Activated CD8-positive, alpha-beta memory T cell treated with anti-CD3 and anti-CD28 coated beads, Interleukin-2, amount 10 ng/mL, durations not matched to agents 7 days and 5 days (primary cell): ENCODE data around the gene FBXO31. TPM values are rescaled to one million over a fixed set of nuclear protein-coding genes. Genes with fewer than 3 reads are reported as not detected.
A peak's percentile ranks its signal among the peaks of the same experiment; 100 is the strongest.

ENCODE experiments used
- ATAC-seq: fragments of 150-1000 bp; cut with Tn5 transposase; one replicate; pipeline ENCODE4 v1.10.0; 2021; ENCODE audit warnings: moderate library complexity
- CTCF ChIA-PET: fragments of 350-600 bp; sonication (Branson Sonifier 250); formaldehyde crosslinking; loops from one replicate; lab custom pipeline; 2021; ENCODE audit warnings: antibody characterized with exemption; lab: Charles Lee
- DNase-seq: peaks from one replicate; pipeline ENCODE4 v3.0.0-alpha.2; 2020
- H3K27ac Mint-ChIP-seq: one replicate; pipeline ENCODE4 v1.8.0; 2021; ENCODE audit warnings: mild to moderate bottlenecking, mixed read lengths
- H3K27me3 Mint-ChIP-seq: one replicate; pipeline ENCODE4 v1.8.0; 2021; ENCODE audit warnings: mixed read lengths
- H3K36me3 Mint-ChIP-seq: one replicate; pipeline ENCODE4 v1.8.0; 2021; ENCODE audit warnings: mild to moderate bottlenecking, mixed read lengths
- H3K4me1 Mint-ChIP-seq: one replicate; pipeline ENCODE4 v1.8.0; 2021; ENCODE audit warnings: mixed read lengths
- H3K4me3 Mint-ChIP-seq: one replicate; pipeline ENCODE4 v1.8.0; 2021; ENCODE audit warnings: mild to moderate bottlenecking, moderate library complexity, mixed read lengths
- H3K9me3 Mint-ChIP-seq: one replicate; pipeline ENCODE4 v1.8.0; 2022; ENCODE audit warnings: low read depth, mixed read lengths
- total RNA-seq, 2 experiments: library from RNA; stranded (reverse); gene quantifications; one replicate each; pipeline ENCODE4 v1.2.3, GENCODE V29; 2021

The FBXO31 gene
- total RNA-seq, 2 experiments from 2014 or later, result 38.8 TPM

GRCh38 chr16:87336434-87337240 is 46.9 kb downstream of the FBXO31 start:
- CTCF ChIA-PET, result no interaction called here
- ATAC-seq, result no peak
- H3K27ac Mint-ChIP-seq, result no peak overlapping the region
- no peak overlapping the region for H3K4me3 Mint-ChIP-seq
- DNase-seq, result no peak
- peaks cover 21% of the 10 kb centered on the region for H3K36me3 Mint-ChIP-seq
- no peaks in the 10 kb centered on the region for H3K9me3 Mint-ChIP-seq
- H3K27me3 Mint-ChIP-seq, result no peaks in the 10 kb centered on the region
- H3K4me1 Mint-ChIP-seq, result peaks cover 18% of the 10 kb centered on the region

- DNase-seq, result no peak
- ATAC-seq, result no peak
- H3K4me1 Mint-ChIP-seq, result peaks cover 21% of the 10 kb centered on the region
- H3K4me3 Mint-ChIP-seq, result no peak overlapping the region
- CTCF ChIA-PET, result interaction anchor here (0.6 kb wide), 1 partner anchor 11 kb away, joined by 3 read pairs; no protein-coding TSS in a partner anchor
- peak overlapping the region; percentile 33 for H3K27ac Mint-ChIP-seq
- peaks cover 20% of the 10 kb centered on the region for H3K36me3 Mint-ChIP-seq
- H3K9me3 Mint-ChIP-seq, result no peaks in the 10 kb centered on the region
- no peaks in the 10 kb centered on the region for H3K27me3 Mint-ChIP-seq
These were observed 47.7 kb downstream of the FBXO31 start for GRCh38 chr16:87335625-87336433.

GRCh38 chr16:87334651-87335624 is 48.6 kb downstream of the FBXO31 start:
- Mint-ChIP-seq H3K36me3 (peaks cover 19% of the 10 kb centered on the region), H3K27ac (no peak overlapping the region), H3K4me1 (peaks cover 18% of the 10 kb centered on the region), H3K9me3 (no peaks in the 10 kb centered on the region), H3K4me3 (no peak overlapping the region), H3K27me3 (no peaks in the 10 kb centered on the region)
- no peak for DNase-seq
- CTCF ChIA-PET, result interaction anchor here (0.6 kb wide), 1 partner anchor 10 kb away, joined by 3 read pairs; no protein-coding TSS in a partner anchor
- ATAC-seq, result no peak

GRCh38 chr16:87333581-87334331 is 49.8 kb downstream of the FBXO31 start:
- CTCF ChIA-PET, result interaction anchor here (1.2 kb wide), 1 partner anchor 10 kb away, joined by 3 read pairs; no protein-coding TSS in a partner anchor
- Mint-ChIP-seq H3K36me3 (peaks cover 13% of the 10 kb centered on the region), H3K27ac (no peak overlapping the region), H3K27me3 (no peaks in the 10 kb centered on the region), H3K9me3 (no peaks in the 10 kb centered on the region), H3K4me3 (no peak overlapping the region), H3K4me1 (peaks cover 18% of the 10 kb centered on the region)
- ATAC-seq, result no peak
- no peak for DNase-seq

- Mint-ChIP-seq H3K4me3 (no peak overlapping the region), H3K27ac (peak overlapping the region; percentile 28), H3K9me3 (no peaks in the 10 kb centered on the region), H3K4me1 (peaks cover 16% of the 10 kb centered on the region), H3K36me3 (peaks cover 11% of the 10 kb centered on the region), H3K27me3 (no peaks in the 10 kb centered on the region)
- DNase-seq, result no peak
- CTCF ChIA-PET, result interaction anchor here (1.2 kb wide), 2 partner anchors 9 to 61 kb away, joined by 3 read pairs; no protein-coding TSS in a partner anchor
- no peak for ATAC-seq
These were observed 50.5 kb downstream of the FBXO31 start for GRCh38 chr16:87333101-87333500.

GRCh38 chr16:87332150-87332549 is 51.4 kb downstream of the FBXO31 start:
- CTCF ChIA-PET, result interaction anchor here (1.0 to 2.1 kb wide), 6 partner anchors 8 to 304 kb away, joined by 3 to 5 read pairs (median 3); partner anchors contain the start of gene C16orf95
- Mint-ChIP-seq H3K36me3 (peaks cover 7% of the 10 kb centered on the region), H3K4me3 (no peak overlapping the region), H3K27ac (peak overlapping the region; percentile 54), H3K9me3 (no peaks in the 10 kb centered on the region), H3K4me1 (peaks cover 9% of the 10 kb centered on the region), H3K27me3 (no peaks in the 10 kb centered on the region)
- DNase-seq, result no peak
- no peak for ATAC-seq

GRCh38 chr16:87331241-87331801 is 52.3 kb downstream of the FBXO31 start:
- Mint-ChIP-seq H3K36me3 (peaks cover 7% of the 10 kb centered on the region), H3K4me1 (peaks cover 7% of the 10 kb centered on the region), H3K9me3 (no peaks in the 10 kb centered on the region), H3K27me3 (no peaks in the 10 kb centered on the region), H3K4me3 (no peak overlapping the region), H3K27ac (peak overlapping the region; percentile 48)
- DNase-seq (no peak), ATAC-seq (peak; percentile 32)
- CTCF ChIA-PET, result interaction anchor here (1.0 to 2.1 kb wide), 4 partner anchors 12 to 305 kb away, joined by 3 to 5 read pairs (median 3); partner anchors contain the start of gene C16orf95

GRCh38 chr16:87330646-87331045 is 52.9 kb downstream of the FBXO31 start:
- Mint-ChIP-seq H3K4me1 (peaks cover 7% of the 10 kb centered on the region), H3K27me3 (no peaks in the 10 kb centered on the region), H3K27ac (peak overlapping the region; percentile 48), H3K4me3 (no peak overlapping the region), H3K36me3 (peaks cover 7% of the 10 kb centered on the region), H3K9me3 (no peaks in the 10 kb centered on the region)
- DNase-seq (no peak), ATAC-seq (no peak)
- CTCF ChIA-PET, result interaction anchor here (2.1 kb wide), 1 partner anchor 33 kb away, joined by 5 read pairs; no protein-coding TSS in a partner anchor

GRCh38 chr16:87330257-87330624 is 53.3 kb downstream of the FBXO31 start:
- Mint-ChIP-seq H3K9me3 (no peaks in the 10 kb centered on the region), H3K4me3 (no peak overlapping the region), H3K4me1 (peaks cover 9% of the 10 kb centered on the region), H3K36me3 (peaks cover 6% of the 10 kb centered on the region), H3K27ac (no peak overlapping the region), H3K27me3 (no peaks in the 10 kb centered on the region)
- CTCF ChIA-PET, result interaction anchor here (2.1 kb wide), 1 partner anchor 32 kb away, joined by 5 read pairs; no protein-coding TSS in a partner anchor
- DNase-seq (no peak), ATAC-seq (no peak)

- CTCF ChIA-PET, result no interaction called here
- H3K36me3 Mint-ChIP-seq, result peaks cover 5% of the 10 kb centered on the region
- H3K27ac Mint-ChIP-seq, result peak overlapping the region; percentile 43
- H3K9me3 Mint-ChIP-seq, result no peaks in the 10 kb centered on the region
- no peak for ATAC-seq
- peaks cover 11% of the 10 kb centered on the region for H3K4me1 Mint-ChIP-seq
- DNase-seq, result no peak
- no peak overlapping the region for H3K4me3 Mint-ChIP-seq
- no peaks in the 10 kb centered on the region for H3K27me3 Mint-ChIP-seq
These were observed 53.9 kb downstream of the FBXO31 start for GRCh38 chr16:87329436-87330256.

- no peaks in the 10 kb centered on the region for H3K9me3 Mint-ChIP-seq
- no peak for DNase-seq
- H3K27me3 Mint-ChIP-seq, result no peaks in the 10 kb centered on the region
- CTCF ChIA-PET, result no interaction called here
- H3K4me1 Mint-ChIP-seq, result peaks cover 11% of the 10 kb centered on the region
- H3K36me3 Mint-ChIP-seq, result peaks cover 5% of the 10 kb centered on the region
- no peak overlapping the region for H3K4me3 Mint-ChIP-seq
- no peak for ATAC-seq
- no peak overlapping the region for H3K27ac Mint-ChIP-seq
These were observed 54.7 kb downstream of the FBXO31 start for GRCh38 chr16:87328846-87329245.
